Endothelial cell of umbilical vein (primary cell): ENCODE results near the gene ZBED4.

Experiments used
- EZH2 ChIP-seq: IDR thresholded peaks from 2 replicates; pipeline ENCODE4 v1.6.1; 2012; ENCODE audit warnings: borderline replicate concordance, low read depth, mild to moderate bottlenecking, moderate library complexity, low read length, inconsistent platforms; ENCODE audit not compliant: severe bottlenecking
- TF ChIP-seq, protein P1 (sequence below), 2 donors: IDR thresholded peaks; 1 replicate in 1 of 2; 2 replicates in 1 of 2; pipeline ENCODE4 v1.5.1; 2011; ENCODE audit warnings: low read length in 2 of 2, mild to moderate bottlenecking in 2 of 2, moderate library complexity in 2 of 2, control low read depth in 1 of 2, inconsistent platforms in 1 of 2, low read depth in 1 of 2; ENCODE audit not compliant: insufficient read depth in 1 of 2; ENCODE audit errors: extremely low read depth in 1 of 2

DNA sequence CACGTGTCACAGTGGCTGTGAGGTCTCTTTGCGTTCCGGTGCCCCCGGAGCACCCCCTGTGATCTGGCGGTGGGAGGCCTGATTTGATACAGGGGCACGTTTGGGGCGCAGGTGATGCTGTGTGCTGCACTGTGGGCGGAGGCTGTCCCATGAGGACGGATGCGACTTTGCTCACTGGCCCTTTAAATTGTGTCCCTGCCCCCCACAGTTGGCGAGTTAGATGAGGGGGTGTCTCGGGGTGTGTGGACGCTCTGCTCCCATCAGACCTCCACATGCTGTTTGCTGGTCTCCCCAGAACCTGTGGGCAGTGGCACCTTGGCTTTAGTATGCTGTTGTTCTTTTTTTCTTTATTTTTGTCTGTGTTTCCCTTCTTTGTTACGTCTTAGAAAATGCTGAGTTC lies 5.2 kb downstream of the ZBED4 start:
- TF ChIP-seq, protein P1, sequence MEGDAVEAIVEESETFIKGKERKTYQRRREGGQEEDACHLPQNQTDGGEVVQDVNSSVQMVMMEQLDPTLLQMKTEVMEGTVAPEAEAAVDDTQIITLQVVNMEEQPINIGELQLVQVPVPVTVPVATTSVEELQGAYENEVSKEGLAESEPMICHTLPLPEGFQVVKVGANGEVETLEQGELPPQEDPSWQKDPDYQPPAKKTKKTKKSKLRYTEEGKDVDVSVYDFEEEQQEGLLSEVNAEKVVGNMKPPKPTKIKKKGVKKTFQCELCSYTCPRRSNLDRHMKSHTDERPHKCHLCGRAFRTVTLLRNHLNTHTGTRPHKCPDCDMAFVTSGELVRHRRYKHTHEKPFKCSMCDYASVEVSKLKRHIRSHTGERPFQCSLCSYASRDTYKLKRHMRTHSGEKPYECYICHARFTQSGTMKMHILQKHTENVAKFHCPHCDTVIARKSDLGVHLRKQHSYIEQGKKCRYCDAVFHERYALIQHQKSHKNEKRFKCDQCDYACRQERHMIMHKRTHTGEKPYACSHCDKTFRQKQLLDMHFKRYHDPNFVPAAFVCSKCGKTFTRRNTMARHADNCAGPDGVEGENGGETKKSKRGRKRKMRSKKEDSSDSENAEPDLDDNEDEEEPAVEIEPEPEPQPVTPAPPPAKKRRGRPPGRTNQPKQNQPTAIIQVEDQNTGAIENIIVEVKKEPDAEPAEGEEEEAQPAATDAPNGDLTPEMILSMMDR (IDR thresholded peaks at IDR 0.05; ENCODE audit: extremely low read depth in 1 of 2, insufficient read depth in 1 of 2, low read depth in 1 of 2, low read length in 2 of 2): no peak
- TF ChIP-seq EZH2: no peak
